Activated CD8-positive, alpha-beta memory T cell treated with anti-CD3 and anti-CD28 coated beads, Interleukin-2, amount 50 U/mL, for 24 hours (primary cell): Measurements from ENCODE around the gene BMP7.
"Not testable (repeated sequence)": the region's sequence is repeated elsewhere in the genome, so short reads cannot be mapped to it uniquely, and the experiment has no call there.

Experiments
- DNase-seq: peaks from one replicate; pipeline ENCODE4 v3.0.0-alpha.2; 2020; ENCODE audit errors: extremely low read depth

Gene BMP7

DNA sequence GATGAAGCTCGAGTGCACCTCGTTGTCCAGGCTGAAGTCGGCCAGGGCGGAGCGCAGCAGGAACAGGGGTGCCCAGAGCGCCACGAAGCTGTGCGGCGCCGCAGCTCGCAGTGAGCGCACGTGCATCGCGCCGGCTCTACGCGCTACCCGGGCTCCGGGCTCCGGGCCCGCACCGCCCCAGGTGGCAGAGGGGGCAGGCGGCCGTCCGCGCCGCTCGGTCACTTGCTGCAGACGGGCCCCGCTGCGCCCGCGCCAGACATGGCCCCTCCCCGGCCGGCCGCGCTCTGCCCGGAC, 497 bp downstream of the BMP7 start:
- DNase-seq, result no peak

DNA sequence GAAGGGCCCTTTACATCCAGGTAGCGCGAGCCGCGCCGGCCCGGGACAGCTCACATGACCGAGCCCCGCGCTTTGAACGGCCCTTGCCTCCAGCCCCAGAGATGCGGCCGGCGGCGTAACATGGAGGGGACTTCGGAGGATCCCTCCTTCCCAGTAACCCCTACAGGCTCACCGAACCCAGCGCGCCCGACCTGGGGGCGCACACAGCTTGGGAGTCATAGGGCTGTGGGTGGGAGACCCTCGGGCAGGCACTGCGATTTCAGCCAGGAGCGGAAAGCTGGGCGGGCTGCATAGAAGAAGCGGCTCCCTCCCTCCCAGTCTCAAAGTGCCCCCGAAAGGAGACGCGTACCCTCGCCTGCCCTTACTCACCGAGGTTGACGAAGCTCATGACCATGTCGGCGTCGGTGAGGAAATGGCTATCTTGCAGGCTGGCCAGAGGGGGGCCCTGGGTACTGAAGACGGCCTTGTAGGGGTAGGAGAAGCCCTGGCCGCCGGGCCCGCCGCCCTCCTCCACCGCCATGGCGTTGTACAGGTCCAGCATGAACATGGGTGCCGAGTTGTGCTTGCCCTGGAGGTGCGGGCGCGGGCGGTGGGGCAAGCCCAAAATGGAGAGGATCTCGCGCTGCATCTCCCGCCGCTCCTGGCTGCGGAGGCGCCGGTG, 975 bp downstream of the BMP7 start:
- DNase-seq, result no peak

DNA sequence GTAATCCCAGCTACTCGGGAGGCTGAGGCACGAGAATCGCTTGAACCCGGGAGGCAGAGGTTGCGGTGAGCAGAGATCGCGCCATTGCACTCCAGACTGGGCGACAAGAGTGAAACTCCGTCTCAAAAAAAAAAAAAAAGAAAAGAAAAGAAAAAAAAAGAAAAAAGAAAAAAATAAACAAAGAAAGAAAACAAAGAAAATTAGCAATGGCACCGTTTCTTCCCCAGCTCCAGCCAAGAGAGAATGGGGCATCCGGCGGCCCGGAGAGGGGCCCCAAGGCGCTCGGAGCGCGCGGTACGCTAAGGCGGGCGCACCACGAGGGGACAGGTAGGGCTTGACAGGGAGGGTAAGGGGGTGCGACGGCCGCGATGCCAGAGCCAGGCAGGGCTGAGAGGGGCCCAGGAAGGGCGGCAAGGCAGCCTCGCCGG, 1.5 kb downstream of the BMP7 start:
- not testable (repeated sequence) for DNase-seq

DNA sequence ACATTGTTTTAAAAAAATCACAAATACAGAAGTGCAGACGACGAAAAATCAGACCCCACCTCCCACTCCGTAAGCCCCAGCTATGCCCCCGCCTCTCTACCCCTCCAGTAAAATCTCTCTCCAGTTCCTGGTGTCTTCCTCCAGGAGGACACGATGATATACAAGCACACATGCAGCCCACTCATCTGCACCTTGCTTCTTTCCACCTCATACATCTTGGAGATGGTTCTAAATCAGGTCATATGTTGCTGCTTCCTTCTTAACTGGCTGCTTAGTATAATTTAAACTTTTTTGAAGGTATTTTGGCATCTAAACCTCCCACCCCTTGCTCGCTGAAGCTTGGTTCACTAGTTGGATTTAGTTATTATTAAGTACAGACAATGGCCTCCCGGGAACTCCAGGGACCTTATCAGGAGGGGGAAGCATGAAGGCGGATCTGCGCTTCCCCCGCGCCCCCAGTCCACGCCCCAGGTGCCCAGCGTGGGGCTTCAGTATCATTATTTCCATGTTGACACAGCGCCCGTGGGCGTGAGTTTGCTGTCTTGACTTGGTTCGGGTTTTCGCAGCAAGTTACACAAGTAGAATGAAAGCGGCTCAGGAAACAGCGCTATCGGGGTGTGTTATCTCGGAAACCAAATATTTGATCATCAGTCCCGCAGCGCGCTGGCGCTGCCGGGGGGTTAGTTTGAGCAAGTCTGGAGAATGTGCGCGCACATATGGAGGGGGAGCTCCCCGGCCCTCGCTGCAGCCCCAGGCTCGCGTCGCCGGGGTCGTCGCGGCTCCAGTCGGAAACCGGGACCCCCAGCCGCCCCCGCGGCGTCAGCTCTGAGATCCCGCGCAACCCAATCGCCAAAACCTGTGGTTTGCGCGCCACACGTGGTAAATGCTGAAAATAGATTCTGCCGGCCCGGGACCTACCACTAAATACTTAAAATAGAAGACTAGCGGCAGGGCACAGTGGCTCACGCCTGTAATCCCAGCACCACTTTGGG, 2.3 kb downstream of the BMP7 start:
- no peak for DNase-seq

DNA sequence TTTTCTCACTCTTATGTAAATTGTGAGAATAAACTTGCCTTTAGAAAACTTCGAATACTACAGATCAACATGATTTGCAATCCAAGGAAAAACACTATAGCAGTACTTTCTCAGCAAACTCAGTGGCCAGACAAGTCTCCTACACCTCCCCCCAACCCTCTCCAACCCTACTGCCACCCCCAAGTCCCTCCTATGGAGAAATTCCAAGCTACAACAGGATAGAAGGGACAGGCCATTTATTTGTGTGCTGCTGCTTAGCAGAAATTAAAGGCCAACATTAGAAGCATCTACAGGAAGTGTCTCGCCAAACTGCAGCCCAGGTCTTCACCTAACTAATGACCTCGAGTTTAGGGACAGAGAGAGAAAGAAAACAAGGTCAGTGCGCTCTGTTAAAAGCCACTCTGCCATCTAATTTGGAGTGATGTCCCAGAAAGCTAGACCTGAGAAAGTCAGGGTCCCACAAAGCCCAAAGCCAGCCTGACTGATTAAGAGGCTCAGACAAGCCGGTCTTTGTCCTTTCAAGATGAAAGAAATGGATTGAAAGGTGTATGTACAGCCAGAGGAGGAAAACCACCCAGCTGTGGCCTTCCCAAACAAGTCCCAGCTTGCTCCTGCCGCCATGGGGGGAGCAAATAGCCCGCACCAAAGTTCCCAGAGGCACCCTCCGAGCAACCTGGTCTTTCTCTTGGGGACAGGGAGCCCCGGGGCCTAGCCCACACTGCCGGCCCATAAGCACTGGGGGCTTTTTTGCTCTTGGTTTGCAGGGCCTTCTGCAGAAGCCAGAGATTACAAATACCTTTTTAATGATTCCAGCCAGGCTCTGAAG, 3.4 kb downstream of the BMP7 start:
- no peak for DNase-seq

DNA sequence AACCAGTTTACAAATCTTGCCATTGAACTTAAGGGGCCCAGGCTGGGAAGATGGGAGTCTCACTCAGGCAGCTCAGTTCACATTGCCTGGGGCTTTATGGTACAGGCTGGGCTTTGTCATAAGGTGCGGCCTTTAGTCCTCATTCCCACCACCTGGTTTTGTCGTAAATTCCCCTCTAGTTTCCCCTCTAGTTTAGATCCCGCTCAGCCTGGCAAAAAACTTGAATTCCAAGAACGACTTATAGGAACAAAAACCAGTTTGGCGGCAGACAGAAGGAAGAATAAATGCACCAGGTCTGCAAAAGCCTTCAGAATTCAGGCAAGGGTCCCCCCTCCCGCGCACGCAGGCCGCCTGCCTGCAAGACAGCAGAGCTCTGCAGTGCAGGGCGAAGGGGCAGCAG, 4.1 kb downstream of the BMP7 start:
- no peak for DNase-seq

DNA sequence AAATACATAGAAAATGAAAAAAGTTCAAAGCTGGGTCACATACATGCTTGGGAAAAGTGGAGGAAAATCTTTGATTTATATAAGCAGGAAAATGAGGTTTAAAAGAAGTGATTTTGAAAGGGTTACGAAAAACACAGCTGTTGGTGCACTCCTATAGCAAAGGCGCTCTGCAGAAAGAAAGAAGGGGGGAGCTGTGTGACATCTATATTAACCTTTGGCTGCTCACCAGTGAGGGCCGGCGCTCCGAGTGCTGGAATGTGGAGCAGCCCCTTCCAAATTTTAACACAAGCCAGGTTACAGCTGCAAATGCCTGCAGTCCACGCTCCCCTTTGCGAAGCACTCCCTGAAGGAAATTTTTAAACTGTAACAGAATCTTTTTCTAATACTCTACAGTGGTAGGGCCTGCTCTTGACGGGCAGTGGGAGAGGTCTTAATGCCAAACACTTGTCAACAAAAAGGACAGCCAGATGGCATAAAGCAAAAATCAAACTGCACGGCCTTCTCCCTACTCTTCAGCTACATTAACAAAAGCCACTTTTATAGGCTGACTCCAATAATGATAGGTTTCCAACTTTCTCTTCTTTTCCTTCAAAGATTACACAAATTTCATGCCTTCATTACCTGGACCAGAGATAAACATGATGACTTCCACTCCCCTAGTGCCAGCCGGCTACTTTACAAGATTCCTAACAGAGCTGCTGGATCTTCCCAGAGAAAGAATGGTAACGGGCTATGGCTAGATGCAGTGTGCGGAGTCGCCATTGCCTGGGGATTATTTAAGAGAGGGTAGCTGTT, 4.8 kb downstream of the BMP7 start:
- DNase-seq, result no peak

DNA sequence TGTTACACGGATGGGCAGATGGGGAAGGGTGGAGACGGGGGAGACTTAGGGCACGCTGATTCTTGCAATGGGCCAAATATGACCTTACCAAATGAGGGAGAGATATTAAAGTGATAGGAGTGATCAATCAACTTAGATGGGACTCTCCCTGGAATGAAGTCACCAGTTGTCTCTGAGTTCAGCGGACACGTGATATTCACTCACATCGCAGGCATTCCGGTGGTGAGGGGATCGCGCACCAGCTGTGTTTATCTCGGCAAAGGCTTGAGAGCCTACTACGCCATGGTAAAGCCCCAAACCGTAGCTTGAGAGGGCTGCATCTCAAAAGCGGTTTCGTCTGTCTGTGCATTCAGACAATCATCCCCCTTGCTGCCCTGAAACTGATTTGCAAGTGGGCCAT, 5.5 kb downstream of the BMP7 start:
- DNase-seq, result no peak

DNA sequence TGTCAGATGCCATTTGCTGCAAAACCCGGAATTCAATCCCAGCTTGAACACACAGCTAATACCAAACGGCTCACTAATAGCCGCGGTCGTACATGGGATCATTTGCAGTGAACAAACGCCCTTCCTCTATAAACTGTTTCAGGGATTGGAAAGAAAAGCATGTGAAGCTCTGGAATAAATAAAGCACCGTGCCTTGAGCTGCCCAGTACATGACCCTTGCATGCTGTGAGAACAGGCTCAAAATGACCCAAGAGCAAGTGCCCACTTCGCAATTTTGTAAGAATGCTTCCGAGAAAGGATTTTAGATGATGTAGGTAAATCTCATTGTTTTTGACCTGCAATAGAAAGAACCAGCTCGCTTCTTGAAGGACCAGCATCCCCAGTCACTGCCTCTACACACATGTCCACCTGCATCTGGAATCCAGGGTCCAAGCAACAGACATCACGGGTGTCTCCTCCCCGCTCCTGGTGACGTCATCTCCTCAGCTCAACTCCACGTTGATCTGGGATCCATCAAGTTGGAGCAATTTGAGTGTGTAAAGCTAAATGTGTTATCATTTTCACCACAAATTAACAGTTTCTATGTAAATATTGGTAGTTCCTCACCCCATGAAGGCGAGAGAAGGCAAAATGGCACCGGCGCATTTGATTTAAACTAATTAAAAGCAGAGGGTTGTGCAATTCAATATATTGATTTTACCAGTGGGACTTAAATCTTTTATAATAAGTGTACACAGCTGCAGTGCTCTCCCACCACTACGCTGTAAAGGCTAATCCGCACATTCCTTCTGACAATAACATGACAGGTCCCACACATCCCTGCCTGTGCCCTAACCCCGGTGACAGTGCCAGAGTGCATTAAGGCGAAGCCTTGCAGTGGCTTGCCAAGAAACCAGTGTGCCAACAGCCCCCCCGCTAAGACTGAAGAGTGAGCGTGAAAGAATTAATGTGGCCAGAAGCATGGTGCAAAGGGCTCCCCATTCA, 6.2 kb downstream of the BMP7 start:
- no peak for DNase-seq

DNA sequence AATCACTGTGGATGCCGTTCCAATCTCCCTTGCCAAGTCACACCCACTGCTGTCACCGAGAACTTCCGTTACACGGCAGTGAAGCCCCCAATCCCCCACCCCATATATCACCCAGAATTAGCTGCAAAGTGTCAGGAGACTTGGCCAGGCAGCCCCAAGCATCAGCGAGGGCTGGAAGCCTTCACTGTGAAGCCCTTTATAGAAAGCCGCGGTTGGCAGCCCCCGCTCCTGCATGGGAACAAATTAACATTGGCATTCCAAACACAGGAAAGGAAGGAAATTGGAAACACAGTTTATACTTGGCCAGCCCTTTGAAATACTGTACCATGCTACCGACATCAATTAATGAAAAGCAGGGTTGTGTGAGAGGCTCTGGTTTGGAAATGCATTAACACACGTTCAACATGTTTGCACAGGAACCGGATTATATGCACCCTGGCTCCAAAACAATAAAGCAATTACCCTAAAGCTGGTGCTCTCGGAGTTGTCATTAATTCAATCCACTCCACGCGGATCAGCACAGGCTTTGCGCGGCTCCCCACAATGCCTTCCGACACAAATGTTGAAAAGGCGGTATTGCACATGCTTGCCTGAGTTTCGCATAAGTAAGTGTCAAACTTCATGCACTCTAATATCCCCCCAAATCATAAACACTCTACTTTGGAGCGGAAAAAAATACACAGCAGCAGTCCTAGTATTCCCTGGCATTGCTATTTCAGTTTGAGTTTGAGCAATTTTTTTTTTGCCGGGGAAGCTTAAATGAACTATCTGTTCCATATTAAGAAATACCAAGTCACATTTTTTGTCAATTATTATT, 7.1 kb downstream of the BMP7 start:
- no peak for DNase-seq

DNA sequence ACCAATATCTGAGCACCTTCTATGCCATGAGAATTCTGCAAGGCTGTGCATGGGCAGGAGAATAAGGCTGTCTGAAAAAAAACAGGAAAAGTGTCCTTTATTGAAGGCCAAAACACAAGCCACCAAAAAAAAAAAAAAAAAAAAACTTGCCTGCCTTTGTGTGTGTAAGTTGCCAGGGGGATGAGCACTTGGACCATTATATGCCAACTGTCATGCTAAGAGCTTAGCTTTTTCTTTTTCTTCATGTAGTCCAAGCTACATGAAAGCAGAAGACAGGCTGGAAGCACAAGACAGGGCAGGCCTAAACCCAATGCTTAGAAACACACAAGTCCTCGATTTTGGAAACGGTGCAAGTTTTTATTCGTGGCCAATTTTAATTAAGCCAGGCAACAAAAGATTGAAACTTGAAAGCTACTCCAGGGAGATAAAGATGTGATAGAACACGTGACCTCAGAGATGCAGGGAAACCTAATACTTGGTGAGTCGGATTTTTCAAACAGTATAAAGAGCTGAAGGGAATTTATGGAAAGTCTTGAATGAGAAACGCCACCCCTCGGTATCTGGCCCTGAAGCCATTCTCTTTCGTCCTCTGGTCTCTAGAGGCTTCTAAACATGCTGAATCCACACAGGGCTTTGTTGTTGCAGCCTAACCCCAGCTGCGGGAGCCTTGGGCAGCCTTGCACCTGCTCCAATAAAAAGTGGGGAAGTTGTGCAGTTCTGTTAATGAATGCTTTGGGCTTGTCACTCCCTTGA, 8.6 kb downstream of the BMP7 start:
- no peak for DNase-seq

DNA sequence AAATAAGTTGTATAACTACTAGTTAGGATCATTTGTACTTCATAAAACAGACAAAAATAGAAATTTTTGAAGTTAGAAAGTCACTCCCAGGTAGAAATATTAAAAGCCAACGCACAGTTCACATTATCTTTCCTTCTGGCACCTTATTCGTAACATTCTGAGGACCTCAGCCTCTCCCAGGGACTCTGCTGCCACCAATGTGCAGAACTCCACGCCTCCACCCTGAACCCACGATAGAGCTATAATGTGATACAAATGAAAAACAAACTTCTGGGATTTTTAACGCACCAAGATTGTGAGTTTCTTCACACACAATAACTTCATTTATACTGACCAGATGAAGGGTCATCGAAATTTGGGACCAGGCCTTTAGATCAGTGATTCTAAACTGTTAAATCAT, 9.5 kb downstream of the BMP7 start:
- DNase-seq, result no peak

DNA sequence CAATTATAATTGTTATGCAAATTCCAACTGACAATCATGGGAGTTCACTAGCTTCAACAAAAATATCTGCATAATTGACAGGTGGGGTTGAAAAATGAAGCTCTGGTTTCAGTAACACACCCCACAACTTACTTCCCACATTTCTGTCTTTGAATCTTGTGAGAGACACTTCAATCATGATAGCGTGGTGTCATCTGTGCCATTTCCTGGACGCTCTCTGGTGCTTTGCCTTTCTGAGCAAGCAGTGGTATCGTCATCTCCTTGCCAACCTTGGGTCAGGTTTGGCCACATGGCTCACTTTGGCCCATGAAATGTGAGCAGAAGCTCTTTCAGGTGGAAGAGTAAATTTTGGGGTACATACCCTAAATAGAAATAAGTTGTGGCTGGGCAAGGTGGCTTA, 10.2 kb downstream of the BMP7 start:
- DNase-seq, result no peak

DNA sequence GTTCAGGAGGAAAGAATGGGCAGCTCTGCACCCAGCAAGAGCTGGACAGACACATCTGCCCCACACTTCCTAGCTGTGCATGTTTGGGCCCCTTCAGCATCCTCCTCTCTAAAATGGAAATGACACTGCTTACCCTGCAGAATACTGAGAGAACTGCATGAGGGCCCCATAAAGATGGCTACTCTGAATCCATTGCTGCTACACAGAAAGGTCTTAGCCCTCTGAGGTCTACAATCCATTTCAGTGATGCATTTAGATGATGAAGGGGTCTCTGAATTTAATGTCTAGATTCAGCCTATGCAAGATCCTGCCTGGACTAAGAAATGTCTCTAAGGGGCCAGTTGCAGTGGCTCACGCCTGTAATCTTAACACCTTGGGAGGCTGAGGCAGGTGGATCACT, 11.3 kb downstream of the BMP7 start:
- DNase-seq, result no peak

DNA sequence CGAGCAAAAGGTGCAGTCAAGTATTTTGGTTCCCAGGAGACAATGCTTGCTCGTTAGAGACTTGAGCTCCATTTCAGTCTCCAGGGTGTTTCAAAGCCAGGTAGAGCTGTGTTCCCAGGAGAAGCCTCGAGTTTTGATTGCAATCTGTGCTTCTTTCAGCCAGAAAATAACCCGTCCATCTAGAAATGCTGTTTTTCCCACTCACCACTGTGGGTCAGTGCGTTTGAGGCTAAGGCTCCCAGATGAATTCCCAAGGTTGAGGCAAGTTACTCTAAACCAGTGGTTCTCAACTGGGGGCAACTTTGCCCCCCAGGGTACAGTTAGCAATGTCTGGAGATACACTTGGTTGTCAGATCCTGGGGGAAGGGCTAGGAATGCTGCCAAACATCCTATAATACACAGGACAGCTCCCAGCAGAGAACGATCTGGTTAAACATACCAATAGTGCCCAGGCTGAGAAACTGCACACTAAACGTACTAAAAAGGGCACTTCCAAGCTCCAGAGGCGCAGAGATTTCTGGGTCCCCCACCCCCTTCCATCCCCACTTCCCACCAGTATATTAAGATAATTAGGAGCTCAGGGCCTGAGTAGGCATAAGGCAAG, 13.8 kb downstream of the BMP7 start:
- no peak for DNase-seq

DNA sequence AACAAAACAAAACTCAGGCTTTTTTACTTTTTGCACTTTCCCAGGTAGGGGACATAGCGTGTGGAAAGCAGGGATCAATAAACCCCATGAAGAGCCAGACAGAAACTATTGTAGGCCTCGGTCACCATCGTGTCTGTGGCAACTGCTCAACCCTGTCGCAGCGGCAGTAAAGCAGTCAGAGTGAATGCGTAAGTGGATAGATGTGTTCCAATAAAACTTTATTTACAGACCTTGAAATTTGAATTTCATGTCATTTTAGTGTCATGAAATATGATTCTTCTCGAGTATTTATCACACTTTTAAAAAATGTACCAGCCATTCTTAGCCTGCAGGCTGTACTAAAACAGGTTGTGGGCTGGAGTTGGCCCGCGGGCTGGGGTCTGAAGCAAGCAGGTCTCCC, 14.5 kb downstream of the BMP7 start:
- no peak for DNase-seq

DNA sequence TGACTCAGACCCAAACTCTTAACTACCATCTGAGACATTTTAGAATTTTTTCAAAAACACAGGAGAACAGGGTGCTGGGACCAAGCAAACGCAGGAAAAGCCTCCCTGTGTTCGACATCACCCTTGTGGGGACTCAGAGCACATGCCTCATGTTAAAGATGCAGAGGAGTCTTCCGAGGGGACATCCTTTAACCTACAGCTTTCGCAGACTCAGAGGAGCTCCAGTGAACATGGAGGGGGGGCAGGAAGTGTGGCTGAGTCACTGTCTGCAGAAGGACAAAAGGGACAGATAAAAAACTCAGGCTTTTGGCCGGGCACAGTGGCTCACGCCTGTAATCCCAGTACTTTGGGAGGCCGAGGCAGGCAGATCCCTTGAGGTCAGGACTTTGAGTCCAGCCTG, 15.1 kb downstream of the BMP7 start:
- no peak for DNase-seq

DNA sequence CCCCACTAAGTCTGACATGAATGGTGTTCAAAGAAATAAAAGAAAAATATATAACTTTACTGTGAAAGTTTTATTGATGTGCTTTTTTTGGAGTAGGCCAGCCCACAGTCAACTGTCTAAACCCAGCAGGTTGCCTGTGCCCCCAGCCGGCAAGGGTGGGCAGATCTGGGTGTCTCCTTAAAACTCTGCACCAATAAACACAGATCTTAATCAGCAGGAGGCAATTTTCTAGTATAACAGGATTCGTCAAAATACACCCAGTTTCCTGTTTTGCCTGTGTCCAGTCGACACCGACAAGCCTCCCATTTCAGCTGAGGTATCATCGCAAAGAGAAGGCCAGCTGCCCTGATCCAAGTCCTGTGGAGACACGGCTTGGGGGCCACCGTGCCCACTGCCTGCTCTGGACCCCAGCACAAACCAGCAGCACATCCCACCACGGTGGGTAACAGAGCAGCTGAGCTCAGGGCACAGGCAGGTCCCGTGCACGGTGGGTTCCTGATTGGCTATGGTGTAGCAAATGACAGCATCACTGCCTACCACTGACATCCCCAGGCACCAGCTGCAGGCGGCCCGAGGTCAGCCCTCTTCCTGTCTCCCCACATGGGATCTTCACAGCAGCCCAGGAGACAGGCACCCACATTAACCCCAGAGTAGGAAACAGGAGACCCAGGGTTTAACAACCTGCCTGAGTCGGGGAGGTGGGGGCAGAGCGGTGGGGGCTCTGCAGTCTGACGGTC, 15.7 kb downstream of the BMP7 start:
- DNase-seq, result no peak
